NCI-H345 treated with DMSO at 0.1 percent for 48 hours (cell line): ENCODE measurements around the gene PDGFB.

Source experiments
- DNase-seq: peaks from one replicate; lab custom pipeline; 2025; ENCODE audit not compliant: unreplicated experiment; lab: John Stamatoyannopoulos, UW

PDGFB gene

GRCh38 chr22:39254789-39255298, 10.1 kb upstream of the PDGFB start:
- no peak for DNase-seq

GRCh38 chr22:39254122-39254521, 9.3 kb upstream of the PDGFB start:
- DNase-seq: no peak

- no peak for DNase-seq
Measured at GRCh38 chr22:39253435-39254070, 8.8 kb upstream of the PDGFB start.

GRCh38 chr22:39252461-39253434, 8.0 kb upstream of the PDGFB start:
- no peak for DNase-seq

- no peak for DNase-seq
Measured at GRCh38 chr22:39251762-39252460, 7.1 kb upstream of the PDGFB start.

- no peak for DNase-seq
Measured at GRCh38 chr22:39250838-39251237, 6.1 kb upstream of the PDGFB start.

- no peak for DNase-seq
Measured at GRCh38 chr22:39250131-39250530, 5.3 kb upstream of the PDGFB start.

GRCh38 chr22:39249086-39249704, 4.4 kb upstream of the PDGFB start:
- DNase-seq: no peak

GRCh38 chr22:39248254-39248653, 3.5 kb upstream of the PDGFB start:
- no peak for DNase-seq

- DNase-seq: no peak
Measured at GRCh38 chr22:39247361-39247760, 2.6 kb upstream of the PDGFB start.

- no peak for DNase-seq
Measured at GRCh38 chr22:39246690-39247332, 2.0 kb upstream of the PDGFB start.

- DNase-seq: no peak
Measured at GRCh38 chr22:39246217-39246616, 1.4 kb upstream of the PDGFB start.

GRCh38 chr22:39245130-39246039, 603 bp upstream of the PDGFB start:
- no peak for DNase-seq

- no peak for DNase-seq
Measured at GRCh38 chr22:39244136-39244495, 666 bp downstream of the PDGFB start.

- no peak for DNase-seq
Measured at GRCh38 chr22:39243439-39244135, 1.2 kb downstream of the PDGFB start.

- DNase-seq: no peak
Measured at GRCh38 chr22:39242595-39243438, 2.0 kb downstream of the PDGFB start.

GRCh38 chr22:39241794-39242594, 2.8 kb downstream of the PDGFB start:
- no peak for DNase-seq
